Right hindlimb (tissue), 1 donor: ENCODE results near the gene GPR148.
"Not testable (repeated sequence)": the region's sequence is repeated elsewhere in the genome, so short reads cannot be mapped to it uniquely, and the experiment has no call there.

Source experiments
- DNase-seq: peaks from one replicate; pipeline ENCODE4 v3.0.0-alpha.2; 2018

Gene GPR148, protein sequence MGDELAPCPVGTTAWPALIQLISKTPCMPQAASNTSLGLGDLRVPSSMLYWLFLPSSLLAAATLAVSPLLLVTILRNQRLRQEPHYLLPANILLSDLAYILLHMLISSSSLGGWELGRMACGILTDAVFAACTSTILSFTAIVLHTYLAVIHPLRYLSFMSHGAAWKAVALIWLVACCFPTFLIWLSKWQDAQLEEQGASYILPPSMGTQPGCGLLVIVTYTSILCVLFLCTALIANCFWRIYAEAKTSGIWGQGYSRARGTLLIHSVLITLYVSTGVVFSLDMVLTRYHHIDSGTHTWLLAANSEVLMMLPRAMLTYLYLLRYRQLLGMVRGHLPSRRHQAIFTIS

DNA sequence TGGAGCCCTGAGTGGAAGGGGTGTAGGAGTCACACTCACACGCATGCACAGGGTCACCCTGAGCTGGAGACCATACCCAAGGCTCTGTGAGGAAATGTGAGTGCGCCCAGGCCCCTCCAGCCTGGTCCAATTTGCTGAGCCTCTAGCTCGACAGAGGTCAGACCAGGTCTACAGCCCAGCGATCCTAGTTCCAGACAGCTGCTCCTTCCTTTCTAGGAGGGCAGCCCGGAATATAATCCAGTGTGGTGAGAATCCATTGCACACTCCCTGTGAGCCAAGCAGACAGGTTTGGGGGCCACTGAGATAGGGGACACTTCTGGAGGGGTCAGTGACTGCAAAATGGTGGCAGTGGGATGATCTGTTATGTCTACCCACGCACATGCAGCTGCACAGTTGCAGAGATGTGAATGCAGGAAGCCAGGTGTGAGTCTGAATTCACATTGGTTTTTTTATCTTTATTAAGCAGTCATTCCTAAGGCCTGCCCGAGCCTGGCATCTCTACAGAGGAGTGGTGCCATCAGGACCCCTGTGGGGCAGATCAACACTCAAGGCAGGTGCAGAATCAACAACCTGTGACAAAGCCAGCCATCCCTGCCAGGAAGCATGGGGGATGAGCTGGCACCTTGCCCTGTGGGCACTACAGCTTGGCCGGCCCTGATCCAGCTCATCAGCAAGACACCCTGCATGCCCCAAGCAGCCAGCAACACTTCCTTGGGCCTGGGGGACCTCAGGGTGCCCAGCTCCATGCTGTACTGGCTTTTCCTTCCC is at the start of gene GPR148:
GPR148 (plus strand) TSS at position 522 of the 768 bp plus-strand sequence; CDS start at position 604, 82 bp downstream.
- DNase-seq = peak; percentile 20

DNA sequence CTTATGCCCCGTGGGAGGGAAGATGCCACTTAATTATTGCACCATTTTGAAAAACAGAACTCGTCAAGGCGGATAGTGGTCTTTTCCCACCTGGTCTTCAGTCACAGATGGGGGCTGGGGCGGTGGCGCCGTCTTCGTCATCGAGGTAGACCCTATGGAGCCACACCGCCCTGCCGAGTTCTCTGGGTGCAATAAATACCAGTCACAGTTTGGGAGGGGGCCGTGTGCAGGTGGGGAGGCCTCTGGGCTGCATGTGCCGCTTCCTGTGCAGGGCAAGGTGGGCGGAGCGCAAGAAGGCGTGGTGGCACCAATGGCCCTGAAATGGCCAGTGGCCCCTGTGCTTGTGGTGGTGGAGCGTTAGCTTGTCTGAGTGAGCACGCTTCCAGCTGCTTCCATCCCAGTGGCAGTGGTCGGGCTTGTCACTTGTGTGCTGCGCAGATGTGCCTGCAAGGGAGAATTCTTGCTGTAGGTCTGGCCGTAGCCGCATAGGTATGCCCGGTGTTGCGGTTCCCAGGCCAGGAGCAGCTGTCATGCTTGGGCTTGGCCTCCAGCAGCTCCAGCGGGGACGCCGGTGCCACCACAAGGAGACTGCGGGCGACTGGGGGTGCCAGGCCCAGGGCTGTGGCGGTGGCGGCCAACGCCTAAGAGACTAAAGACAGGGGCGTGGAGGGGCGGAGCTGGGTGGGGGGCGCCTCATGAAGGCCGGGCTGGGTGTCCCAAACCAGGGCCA is 36.7 kb upstream of the GPR148 start:
- not testable (repeated sequence) for DNase-seq

DNA sequence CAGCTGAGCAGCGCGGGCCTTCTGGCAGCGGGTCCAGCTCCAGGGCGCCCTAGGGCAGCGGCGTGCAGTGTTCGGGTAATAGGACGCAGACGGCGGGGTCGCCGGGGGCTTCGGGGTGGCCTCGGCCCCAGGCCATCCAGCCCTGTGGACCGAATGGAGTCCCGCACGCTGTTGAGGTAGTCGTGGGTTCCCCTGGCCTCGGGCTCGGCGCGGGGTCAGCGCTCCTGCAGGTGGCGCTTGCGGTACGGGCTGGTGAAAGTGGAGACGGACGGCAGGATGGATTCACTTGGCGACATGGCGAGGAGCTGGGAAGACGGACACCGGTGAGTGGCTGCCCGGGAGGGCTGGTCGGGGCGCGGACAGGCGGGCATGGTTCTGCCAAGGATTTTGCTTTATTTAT is 35.4 kb upstream of the GPR148 start:
- peak; percentile 15 for DNase-seq

DNA sequence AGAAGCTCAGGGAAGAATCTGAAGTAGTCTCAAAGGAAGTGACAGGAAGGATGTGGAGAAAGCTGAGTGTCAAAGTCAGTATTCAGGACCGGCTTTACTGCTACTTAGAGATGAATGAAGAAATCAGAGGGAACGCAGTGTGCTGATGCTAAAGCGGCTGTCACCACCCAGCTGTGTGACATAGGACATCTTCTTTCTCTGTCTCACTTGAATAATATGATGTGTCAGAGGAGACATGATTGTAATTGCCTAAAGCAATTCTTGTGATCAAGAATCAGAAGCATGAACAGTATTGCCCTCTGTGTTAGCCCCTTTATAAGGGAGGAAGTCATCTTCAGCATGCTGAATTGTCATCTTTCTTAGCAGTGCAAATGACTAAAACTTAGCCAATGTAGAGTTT is 25.6 kb upstream of the GPR148 start:
- not testable (repeated sequence) for DNase-seq

DNA sequence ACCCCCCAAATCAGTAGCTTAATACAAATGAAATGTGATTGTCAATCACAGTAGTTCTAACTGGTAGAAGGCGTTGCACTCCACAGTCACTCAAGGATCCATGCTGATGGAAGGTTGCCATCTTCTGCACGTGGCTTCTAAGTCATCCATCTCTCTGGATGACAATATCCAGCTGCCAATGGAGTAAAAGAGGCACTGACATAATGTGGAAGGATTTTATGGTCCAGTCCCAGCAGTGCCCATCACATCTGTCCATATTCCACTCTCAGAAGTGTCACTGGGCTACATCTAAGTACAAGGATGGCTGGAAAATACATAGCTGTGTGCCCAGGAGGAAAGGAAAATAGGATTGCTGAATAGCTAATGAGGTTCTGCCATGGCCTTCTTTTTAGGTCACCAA is 14.1 kb upstream of the GPR148 start:
- DNase-seq = not testable (repeated sequence)

DNA sequence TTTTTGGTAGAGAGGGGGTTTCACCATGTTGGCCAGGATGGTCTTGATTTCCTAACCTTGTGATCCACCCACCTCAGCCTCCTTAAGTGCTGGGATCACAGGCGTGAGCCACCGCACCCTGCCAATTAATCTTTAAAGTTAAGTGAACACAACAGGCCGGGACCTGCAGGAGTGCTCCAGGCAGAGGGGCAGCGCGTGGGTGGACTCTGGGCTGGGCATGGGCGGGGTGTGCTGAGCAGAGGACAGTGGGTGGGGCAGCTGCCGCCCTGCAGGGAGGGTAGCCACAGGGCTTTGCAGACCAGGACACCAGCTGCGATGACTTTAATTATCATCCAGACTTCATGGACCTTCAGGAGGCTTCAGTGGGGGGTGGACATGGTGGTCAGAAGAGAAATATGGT is 8.8 kb upstream of the GPR148 start:
- no peak for DNase-seq

DNA sequence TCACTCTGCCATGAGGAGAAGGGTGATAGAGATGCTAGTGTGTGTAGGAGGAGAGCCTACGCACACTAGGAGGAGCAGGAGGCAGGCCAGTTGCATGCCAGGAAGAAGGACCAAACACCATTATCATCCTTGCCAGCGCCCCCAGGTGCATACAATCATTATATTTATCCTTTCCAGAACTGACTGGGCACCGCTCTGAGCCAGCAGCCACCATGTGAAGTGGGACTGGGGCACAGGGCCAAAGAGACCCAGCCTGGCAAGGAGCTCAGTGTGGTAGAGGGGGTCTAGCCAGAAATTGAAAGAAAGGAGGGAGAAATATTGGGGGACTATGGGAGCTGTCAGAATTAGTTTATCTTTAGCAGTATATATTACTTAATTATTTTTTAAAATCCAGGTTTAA is 8.3 kb upstream of the GPR148 start:
- DNase-seq = no peak

DNA sequence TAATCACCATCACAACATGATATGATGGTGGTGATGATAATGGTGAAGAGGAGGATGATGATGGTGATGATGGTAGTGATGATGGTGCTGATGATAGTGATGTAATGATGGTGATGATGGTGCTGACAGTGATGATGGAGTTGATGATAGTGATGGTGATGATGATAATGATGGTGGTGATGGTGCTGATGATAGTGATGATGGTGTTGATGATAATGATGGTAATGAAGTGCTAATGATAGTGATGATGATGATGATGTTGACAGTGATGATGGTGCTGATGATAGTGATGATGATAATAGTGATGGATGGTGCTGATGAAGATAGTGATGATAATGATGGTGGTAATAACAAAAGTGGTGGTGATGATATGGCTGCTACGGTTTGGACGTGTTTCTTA is 4.4 kb upstream of the GPR148 start:
- DNase-seq = no peak

DNA sequence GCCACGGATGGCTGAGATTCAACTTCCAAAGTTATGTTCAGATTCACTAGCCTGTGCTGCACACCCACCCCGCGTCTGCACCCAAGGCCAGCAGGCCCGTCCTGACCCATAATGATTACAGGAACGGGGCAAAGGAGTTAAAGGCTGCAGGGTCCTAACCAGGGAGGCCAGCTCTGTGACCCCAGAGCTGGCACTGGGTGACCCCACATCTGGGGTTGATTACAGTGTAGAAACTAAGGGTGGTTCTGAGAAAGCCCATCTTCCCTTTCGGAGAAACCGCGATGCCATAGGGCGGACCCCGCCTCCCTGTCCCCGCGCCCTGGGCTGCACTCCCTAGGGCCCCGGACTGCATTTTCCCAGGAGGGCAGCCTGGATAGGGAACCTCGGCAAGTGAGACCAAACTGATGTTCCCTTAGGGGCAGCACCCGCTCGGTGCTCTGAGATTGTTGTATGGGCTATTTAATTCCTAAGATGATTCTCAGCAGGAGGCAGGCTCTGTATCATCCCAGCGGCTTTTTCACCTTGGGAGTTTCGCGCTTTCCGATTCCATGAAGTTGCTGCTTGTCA is 2.2 kb upstream of the GPR148 start:
- no peak for DNase-seq

DNA sequence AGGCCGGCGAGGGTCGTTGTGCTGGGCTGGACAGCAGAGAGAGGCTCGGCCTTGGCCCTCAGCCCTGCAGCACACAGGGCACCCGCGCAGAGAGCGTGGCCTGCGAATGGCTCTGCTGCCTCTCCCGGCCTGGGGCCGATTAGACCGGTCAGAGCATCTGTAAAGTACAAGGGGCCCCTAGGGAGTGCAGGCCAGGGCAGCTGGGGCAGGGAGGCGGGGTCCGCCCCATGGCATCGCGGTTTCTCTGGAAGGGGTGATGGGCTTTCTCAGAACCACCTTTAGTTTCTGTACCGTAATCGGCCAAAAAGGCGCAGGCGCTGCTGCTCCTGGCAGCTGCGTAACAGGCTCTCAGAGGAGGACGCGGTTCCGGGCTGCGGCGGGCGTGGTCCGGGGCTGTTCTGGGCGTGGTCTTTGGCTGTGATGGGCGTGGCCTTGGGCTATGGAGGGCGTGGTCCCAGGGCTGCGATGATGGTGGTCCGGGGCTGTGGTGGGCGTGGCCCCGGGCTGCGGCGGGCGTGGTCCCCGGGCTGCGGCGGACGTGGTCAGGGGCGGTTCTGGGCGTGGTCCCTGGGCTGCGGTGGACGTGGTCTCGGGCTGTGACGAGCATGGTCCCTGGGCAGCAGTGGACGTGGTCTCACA is 1.5 kb upstream of the GPR148 start:
- DNase-seq = peak; percentile 80

DNA sequence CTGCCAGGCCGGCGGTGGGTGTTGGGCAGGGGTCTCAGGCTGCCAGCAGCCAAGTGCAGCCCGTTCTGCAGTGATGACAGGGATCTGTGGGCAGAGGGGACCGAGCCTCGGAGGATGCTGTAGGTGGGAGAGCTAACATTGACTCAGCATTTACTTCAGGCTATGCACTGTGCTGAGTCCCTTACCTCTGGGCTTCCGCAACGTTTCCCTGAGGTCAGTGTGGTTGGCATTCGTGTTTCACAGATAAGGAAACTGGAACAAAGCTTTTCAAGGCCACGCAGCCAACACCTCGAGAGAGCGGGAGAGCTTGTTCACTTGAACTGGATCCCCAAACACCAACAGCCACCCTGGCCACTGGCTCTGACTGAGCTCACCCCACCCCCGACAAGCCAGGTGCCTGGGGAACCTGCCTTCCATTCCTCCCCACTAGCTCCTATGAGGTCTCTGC is 839 bp upstream of the GPR148 start:
- no peak for DNase-seq

DNA sequence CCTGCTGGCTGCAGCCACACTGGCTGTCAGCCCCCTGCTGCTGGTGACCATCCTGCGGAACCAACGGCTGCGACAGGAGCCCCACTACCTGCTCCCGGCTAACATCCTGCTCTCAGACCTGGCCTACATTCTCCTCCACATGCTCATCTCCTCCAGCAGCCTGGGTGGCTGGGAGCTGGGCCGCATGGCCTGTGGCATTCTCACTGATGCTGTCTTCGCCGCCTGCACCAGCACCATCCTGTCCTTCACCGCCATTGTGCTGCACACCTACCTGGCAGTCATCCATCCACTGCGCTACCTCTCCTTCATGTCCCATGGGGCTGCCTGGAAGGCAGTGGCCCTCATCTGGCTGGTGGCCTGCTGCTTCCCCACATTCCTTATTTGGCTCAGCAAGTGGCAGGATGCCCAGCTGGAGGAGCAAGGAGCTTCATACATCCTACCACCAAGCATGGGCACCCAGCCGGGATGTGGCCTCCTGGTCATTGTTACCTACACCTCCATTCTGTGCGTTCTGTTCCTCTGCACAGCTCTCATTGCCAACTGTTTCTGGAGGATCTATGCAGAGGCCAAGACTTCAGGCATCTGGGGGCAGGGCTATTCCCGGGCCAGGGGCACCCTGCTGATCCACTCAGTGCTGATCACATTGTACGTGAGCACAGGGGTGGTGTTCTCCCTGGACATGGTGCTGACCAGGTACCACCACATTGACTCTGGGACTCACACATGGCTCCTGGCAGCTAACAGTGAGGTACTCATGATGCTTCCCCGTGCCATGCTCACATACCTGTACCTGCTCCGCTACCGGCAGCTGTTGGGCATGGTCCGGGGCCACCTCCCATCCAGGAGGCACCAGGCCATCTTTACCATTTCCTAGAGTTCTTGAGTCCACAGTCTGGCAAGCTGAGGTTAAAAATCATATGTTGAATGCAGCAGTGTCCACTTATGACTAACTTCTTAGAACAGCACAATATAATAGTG is 741 bp downstream of the GPR148 start:
- DNase-seq = no peak

DNA sequence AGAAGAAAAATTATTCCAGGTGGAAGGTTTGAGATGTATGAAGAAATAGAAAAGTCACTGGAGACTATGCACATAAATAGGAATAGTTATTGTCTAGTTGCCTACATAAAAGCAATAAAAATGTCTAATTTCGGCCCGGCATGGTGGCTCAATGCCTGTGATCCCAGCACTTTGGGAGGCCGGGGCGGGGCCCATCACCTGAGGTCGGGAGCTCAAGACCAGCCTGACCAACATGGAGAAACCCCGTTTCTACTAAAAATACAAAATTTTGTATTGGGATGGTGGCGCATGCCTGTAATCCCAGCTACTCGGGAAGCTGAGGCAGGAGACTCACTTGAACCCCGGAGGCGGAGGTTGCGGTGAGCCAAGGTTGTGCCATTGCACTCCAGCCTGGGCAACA is 3.4 kb downstream of the GPR148 start:
- not testable (repeated sequence) for DNase-seq

DNA sequence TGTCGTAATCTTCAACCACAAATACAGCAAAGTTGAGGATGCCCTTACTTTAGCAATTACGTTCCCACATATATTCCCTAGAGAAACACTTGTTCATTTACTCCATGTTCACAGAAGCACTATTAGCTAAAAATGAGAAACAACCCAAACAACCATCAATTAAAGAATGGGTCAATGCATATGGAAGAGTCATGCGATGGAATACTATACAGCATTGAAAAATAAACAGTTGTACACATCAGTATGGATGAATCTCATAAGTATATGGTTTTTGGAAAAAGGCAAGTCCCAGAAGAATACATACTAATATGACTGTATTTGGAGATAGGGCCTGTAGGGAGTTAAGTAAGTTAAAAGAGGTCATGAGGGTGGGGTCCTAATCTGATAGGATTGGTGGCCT is 6.3 kb downstream of the GPR148 start:
- DNase-seq = no peak

DNA sequence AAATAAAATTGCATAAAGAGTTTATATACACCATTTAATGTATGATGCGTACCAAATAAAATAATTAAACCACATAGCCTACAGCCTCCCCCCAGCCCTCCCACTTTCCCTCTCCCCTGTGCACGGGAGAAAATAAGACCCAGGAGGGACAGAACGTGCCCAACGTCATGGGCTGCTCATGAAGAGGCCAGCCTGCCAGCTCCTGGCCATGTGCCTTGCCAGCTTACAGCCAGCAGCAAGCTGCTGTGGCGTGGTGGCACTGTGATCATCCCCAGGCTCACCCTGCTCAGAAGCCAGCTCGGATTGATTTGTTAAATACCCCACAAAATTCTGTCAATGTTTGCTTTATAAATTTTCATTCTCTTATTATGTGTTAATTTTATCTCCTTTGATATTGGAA is 7.6 kb downstream of the GPR148 start:
- DNase-seq = no peak

DNA sequence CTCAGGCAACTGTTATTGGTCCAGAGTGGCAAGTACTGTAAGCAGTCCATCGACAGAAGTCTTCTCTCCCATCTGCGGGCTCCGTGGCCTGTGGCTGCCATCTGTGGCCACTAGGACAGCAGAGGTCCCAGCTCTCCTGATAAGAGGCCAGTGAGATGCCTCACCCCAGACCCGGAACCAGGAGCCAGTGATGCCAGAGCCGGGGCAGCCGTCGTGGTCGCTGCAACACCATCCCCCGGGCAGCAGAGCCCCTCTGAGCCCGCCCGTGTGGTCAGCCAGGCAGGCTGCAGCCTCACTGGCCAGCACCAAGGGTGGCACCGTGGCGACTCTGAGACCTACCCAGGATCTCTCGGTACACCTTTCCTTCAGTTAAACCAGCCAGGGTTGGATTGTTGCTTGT is 8.7 kb downstream of the GPR148 start:
- DNase-seq = no peak

DNA sequence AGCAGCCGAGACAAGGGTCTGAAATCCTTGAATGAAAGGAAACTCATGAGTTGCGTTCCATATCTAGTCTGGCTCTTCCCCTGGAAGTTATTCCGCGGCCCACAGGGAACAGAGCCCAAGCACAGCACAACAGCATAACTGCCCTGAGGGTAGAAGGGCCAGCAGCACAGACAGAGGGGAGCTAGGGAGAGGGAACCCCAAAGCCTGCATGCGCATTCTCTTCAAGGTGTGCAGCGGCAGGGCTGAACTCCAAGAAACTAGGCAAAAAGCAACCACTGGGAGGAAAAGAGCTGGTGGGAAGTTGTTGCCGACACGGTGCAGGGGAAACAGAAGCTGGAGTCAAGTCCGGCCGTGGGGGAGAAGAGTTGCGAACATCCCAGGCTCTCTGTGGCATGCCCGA is 11.8 kb downstream of the GPR148 start:
- no peak for DNase-seq

DNA sequence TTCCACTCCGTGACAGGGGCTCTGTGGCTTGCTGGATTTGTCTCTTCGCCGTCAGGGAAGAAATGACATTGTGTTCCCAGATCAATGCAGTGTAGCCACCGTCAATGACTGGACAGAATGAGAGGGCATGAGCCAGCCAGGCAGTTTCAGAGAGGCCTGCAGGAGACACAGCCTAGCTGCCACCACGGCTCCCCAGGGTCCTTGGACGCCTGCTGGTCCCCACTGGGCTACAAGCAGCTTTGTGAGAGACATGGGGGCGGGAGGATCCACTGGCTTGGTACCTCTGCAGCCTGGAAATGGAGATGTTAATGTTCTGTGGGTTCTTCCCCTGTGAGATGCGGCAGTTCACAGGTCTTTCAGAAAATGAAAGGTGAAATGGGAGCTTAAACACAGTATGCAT is 14.4 kb downstream of the GPR148 start:
- DNase-seq = no peak

DNA sequence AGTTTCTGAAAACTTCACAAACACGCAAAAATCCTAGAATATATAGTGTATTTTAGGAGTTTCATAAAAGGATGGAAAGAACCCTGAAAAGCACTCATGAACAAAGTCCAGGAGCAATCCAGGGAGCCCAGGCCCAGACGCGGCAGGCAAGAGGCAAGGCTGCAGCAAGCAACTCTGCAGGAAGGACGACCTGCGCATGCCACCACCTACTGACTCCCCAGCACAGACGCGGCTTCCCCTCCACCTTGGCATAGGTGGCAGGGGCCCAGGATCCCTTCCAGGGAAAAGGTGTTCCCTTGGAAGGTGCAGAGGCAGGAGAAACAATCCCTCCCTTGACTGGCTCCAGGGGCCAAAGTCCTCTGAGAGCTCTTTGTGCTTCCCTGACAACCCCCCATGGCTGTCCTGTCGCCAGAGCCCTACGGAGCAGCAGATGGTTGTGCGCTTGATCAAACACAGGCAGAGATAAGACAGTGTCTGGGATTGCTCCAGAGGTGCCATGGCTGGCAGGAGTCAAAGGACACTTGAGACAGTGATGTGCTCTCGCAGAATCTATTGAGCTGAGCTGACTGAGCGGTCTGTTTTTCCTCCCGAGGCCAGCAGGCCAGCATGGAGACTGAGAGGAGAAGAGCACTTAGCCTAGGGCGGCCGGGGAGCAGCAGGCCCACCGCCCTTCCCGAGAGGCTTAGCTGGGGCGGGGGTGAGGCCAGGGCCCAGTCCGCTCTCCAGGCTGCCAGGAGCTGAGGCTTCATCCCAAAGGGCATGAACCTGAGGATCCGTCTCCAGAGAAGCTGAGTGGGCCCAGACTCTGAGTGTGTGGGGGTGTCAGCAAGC is 15.6 kb downstream of the GPR148 start:
- DNase-seq = no peak

DNA sequence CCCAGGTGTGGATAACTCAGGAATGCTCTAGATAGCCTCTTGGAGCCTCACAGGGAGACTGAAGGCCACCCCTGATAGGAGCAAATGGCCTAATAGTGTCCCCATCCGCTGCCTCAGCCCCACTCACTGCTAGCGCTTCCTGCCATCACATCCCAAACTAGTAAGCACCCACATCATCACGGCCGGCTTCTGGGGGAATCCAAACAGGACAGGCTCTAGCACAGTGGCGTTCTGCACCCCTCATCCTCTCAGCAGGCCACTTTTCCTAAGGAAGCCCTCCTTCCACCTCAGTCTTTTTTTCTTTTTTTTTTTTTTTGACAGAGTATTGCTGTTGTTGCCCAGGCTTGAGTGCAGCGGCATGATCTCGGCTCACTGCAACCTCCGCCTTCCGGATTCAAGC is 20.2 kb downstream of the GPR148 start:
- no peak for DNase-seq

DNA sequence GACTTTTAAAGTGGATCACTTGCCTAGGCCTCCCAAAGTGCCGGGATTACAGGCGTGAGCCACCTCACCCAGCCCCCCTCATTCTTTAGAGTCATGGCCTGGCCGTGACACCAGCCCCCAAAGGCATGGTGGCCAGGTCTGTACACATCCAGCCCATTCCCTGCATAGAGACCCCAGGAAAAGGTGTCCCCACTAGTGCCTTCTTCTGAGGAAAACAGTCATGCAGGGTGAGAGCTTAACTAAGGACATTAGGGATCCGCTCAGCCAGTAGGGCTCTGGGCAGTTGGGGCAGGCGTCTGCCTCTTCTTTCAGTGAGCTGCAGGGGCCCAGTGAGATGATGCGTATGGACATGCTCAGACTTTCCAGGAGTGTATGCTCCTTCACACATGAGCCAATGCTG is 20.8 kb downstream of the GPR148 start:
- DNase-seq = no peak
